ENCODE measurements around the gene FAM98B.

FAM98B gene

DNA sequence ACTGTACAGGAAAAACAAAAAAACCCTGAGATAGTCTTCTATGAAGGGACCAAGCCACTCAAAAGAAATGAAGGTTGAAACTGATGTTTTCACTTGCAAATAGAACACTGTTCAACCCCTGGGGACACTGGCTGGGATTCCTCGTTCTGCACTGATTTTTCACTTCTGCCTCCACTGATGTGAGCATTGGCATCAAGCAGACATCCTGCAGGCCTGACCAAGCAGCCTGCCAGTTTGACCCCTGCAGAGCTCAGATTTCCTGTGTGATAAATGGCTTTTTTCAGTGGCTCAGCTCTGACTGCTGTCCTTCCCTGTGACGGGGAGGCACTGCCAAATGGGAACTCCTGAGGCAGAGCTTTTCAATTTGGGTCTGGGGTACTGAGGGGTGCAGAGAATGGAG, 60.7 kb downstream of the FAM98B start:
- H3K4me3 ChIP-seq (ENCODE audit: low read depth, low read length), result no peak overlapping the region
- TF ChIP-seq, protein P1, sequence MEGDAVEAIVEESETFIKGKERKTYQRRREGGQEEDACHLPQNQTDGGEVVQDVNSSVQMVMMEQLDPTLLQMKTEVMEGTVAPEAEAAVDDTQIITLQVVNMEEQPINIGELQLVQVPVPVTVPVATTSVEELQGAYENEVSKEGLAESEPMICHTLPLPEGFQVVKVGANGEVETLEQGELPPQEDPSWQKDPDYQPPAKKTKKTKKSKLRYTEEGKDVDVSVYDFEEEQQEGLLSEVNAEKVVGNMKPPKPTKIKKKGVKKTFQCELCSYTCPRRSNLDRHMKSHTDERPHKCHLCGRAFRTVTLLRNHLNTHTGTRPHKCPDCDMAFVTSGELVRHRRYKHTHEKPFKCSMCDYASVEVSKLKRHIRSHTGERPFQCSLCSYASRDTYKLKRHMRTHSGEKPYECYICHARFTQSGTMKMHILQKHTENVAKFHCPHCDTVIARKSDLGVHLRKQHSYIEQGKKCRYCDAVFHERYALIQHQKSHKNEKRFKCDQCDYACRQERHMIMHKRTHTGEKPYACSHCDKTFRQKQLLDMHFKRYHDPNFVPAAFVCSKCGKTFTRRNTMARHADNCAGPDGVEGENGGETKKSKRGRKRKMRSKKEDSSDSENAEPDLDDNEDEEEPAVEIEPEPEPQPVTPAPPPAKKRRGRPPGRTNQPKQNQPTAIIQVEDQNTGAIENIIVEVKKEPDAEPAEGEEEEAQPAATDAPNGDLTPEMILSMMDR (IDR thresholded peaks at IDR 0.05; ENCODE audit: insufficient read depth, low read depth, low read length, missing control alignments), result no peak
- peak; percentile 77 for DNase-seq (ENCODE audit: low read depth)

DNA sequence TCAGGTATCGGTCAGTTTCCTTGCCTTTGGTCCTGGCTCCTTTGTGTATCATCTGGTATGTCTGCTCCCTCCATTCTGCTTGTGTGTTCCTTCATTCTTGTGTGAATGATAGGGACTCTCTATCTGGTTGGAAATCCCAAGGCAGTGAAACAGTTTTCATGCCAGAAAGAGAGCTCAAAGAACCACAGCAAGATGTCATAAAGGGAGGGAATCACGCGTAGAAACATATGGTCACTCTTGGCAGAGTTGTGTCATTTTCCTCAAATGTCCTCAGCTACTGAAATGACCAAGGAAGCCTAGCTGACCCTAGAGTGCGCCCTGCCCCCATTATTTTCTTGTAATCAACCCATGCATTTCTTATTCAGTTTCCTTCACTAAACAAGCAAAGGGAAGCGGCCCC, 62.7 kb downstream of the FAM98B start:
- no peak for DNase-seq (ENCODE audit: low read depth)
- H3K4me3 ChIP-seq (ENCODE audit: low read depth, low read length), result no peak overlapping the region
- TF ChIP-seq, protein P1 (IDR thresholded peaks at IDR 0.05; ENCODE audit: insufficient read depth, low read depth, low read length, missing control alignments), result no peak

DNA sequence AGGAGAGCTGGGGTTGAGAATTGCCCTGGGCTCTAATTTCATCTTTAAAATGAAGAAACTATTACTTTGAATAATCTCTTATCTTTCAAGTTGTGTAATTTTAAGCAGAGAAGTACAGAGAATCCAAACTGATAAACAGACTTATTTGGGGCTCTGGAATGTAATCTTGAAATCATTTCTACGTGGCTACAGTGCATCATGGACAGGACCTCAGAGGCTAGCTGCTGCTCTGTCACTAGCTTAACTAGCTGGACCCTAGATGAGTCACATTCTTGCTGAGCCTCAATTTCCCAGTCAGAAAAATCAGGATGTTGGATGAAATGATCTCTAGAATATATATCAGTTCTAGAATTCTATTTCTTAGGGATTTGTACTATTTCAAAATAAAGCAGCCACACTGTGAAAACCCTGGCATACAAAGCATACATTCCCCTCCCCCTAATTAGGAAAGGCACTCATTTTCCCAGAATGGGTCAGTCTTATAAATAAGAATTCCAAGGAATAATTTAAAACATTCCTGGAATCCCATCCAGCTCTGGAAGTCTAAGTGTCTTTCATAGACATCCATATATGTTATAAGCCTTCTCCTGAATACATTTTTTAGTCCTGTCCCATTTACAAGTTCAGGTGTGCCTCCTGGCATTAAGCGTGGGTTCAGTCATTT, 63.5 kb downstream of the FAM98B start:
- TF ChIP-seq, protein P1 (IDR thresholded peaks at IDR 0.05; ENCODE audit: insufficient read depth, low read depth, low read length, missing control alignments), result no peak
- no peak overlapping the region for H3K4me3 ChIP-seq (ENCODE audit: low read depth, low read length)
- no peak for DNase-seq (ENCODE audit: low read depth)

DNA sequence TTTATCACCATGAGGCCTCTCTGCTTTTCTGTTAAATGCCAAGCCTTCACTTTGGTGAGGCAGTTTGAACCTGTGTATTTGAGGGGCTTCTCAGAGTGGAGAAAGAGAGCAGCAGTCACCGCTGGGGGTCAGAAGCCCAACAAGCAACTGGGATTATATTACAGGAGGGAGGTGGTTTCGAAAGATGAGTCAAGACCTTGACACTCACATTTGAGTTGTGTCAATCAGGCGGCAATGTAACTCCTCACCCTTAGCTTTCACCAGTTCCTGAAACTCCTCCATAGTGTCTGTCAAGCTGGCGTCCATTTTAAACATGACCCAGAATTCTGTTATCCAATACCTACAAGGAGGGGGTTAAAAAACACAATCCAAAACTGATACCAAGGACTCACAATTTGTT, 64.2 kb downstream of the FAM98B start:
- TF ChIP-seq, protein P1 (IDR thresholded peaks at IDR 0.05; ENCODE audit: insufficient read depth, low read depth, low read length, missing control alignments), result no peak
- DNase-seq (ENCODE audit: low read depth), result no peak
- no peak overlapping the region for H3K4me3 ChIP-seq (ENCODE audit: low read depth, low read length)

DNA sequence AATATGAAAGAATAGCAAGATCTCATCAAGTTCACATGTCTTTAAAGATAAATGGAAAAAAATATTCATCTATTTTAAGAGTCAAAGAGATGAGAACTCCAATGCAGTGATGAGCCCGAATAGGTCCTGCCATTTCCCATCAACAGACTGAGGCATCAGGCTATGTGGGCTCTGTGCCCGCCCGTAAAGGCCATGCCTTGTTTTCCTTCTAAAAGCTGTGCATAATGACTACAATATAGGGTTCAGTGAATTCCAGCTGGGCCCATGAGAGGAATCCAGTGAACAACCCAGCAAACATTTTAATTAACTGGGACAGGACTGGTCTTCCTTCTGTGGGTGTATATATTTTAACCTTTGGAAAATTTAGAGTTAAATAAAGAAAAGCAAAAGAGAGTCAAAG, 66.1 kb downstream of the FAM98B start:
- TF ChIP-seq, protein P1 (IDR thresholded peaks at IDR 0.05; ENCODE audit: insufficient read depth, low read depth, low read length, missing control alignments), result no peak
- DNase-seq (ENCODE audit: low read depth), result no peak
- no peak overlapping the region for H3K4me3 ChIP-seq (ENCODE audit: low read depth, low read length)

DNA sequence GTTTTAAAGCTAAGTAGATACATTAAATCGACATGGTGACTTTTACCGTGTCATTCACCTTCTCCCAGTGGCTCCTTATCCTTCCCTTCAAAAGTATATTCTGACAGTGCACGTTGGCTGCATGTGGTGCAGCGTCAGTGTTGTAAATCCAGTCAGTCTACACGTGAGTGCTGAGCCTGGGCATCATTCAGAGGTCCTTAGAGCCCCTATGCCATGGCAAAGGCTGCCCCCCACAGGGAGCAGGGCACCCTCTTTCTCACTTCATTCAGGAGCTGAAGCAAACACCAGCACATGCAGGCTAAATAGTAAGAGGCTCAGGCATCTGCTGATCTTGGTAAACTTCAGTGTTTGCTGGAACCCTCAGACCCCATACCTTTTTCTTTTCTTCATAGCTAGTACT, 67.4 kb downstream of the FAM98B start:
- TF ChIP-seq, protein P1 (IDR thresholded peaks at IDR 0.05; ENCODE audit: insufficient read depth, low read depth, low read length, missing control alignments), result no peak

DNA sequence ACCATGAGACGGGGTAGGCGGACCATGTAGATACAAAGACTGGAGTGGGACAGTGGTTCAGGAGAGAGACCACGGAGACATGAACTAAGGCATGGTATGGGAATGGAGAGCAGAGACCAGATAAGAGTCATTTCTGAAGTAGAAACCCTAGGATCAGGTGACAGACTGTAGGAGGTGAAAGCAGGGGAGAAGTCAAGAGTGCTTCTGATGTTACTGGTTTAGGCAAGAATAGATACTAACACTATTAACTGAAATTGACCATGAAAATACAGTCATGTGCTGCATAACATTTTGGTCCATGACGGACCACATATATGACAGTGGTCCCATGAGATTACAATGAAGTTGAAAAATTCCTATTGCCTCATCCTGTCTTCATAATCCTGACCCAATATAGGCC, 69.0 kb downstream of the FAM98B start:
- DNase-seq (ENCODE audit: low read depth), result no peak
- TF ChIP-seq, protein P1 (IDR thresholded peaks at IDR 0.05; ENCODE audit: insufficient read depth, low read depth, low read length, missing control alignments), result no peak
- no peak overlapping the region for H3K4me3 ChIP-seq (ENCODE audit: low read depth, low read length)

More for the DNA sequence above, 67.4 kb downstream of the FAM98B start:
- DNase-seq (ENCODE audit: low read depth), result no peak
- no peak overlapping the region for H3K4me3 ChIP-seq (ENCODE audit: low read depth, low read length)
